Measurements from ENCODE around the gene KCNA5. TPM values are rescaled to one million over a fixed set of nuclear protein-coding genes. Genes with fewer than 3 reads are reported as not detected.

Gene KCNA5
- polyA plus RNA-seq, 10 donors, result 2.3 to 3.6 (median 3.0) TPM

Other genes starting within 250 kb of the KCNA5 start
- gene KCNA1, start 134.0 kb upstream of the KCNA5 start, polyA plus RNA-seq (ENCODE audit: insufficient read length in 10 of 10), result 1 to 10 TPM in 2 of 10 donors, under 1 TPM in 8; 0.09 to 1.1 (median 0.47) TPM